ENCODE results near the gene GLRX. TPM values are rescaled to one million over a fixed set of nuclear protein-coding genes. Genes with fewer than 3 reads are reported as not detected.

Gene GLRX
- total RNA-seq, 2 donors from 2014 or later, result 8.6 to 17.6 TPM

DNA sequence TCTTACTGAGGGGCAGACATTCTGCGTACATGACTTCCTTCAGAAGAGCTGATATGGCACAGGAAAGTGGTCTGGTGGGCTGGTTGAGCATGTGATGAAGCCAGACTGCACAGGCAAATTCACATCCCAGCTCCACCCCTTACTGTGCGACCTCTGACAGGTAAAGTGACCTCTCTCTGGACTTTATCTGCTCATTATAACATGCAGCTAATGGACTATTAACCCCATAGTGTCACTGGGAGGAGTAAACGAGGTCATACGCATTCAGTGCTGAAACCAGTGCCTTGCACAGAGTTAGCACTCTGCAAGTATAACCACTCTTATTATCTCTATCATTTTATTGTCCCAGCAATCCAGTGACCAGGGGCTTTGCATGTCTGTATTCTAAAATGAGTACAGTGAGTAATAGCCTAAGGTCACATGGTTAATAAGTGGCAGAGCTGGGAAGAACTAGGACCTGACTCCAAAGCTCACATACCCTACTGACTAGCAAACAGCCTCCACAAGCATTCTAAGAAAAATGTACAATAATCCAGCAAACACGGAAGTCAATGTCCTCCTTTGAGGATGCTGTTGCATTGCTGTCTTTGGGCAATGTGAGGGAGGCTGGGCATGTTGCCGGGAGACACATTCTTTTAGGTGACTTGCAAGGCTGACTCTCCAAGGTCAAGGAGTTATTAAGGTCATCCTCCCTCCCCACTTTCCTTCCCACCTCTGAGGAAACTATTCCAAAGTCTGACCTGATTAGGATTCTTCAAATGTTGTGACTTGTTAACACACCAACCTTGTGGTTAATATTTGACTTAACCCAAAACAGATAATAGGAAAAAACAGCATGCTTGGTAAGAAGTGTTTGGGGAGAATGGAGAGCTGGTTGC, 19.0 kb downstream of the GLRX start:
- WGBS, 2 donors, result 44 to 45% methylated on average over 6 of the region's 6 CpGs
- no peak overlapping the region for H3K4me3 ChIP-seq
- intact Hi-C loops (cut with DNase I), result no loop called here
- TF ChIP-seq, protein P1, sequence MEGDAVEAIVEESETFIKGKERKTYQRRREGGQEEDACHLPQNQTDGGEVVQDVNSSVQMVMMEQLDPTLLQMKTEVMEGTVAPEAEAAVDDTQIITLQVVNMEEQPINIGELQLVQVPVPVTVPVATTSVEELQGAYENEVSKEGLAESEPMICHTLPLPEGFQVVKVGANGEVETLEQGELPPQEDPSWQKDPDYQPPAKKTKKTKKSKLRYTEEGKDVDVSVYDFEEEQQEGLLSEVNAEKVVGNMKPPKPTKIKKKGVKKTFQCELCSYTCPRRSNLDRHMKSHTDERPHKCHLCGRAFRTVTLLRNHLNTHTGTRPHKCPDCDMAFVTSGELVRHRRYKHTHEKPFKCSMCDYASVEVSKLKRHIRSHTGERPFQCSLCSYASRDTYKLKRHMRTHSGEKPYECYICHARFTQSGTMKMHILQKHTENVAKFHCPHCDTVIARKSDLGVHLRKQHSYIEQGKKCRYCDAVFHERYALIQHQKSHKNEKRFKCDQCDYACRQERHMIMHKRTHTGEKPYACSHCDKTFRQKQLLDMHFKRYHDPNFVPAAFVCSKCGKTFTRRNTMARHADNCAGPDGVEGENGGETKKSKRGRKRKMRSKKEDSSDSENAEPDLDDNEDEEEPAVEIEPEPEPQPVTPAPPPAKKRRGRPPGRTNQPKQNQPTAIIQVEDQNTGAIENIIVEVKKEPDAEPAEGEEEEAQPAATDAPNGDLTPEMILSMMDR (IDR thresholded peaks at IDR 0.05), result no peak
- TF ChIP-seq POLR2A (IDR thresholded peaks at IDR 0.05), result no peak
- no peaks in the 10 kb centered on the region for H3K9me3 ChIP-seq
- peaks cover 32% of the 10 kb centered on the region for H3K4me1 ChIP-seq
- H3K36me3 ChIP-seq (replicated peaks in 1 of 2; ENCODE audit: insufficient read depth in 1 of 2, low read depth in 2 of 2), result no peaks in the 10 kb centered on the region
- ATAC-seq (peak; percentile 70), DNase-seq (peak in 1 of 4 donors; percentile 26)
- peak overlapping the region in 3 of 4 donors; percentile 38 to 55 (median 42) for H3K27ac ChIP-seq
- H3K27me3 ChIP-seq, result no peaks in the 10 kb centered on the region

DNA sequence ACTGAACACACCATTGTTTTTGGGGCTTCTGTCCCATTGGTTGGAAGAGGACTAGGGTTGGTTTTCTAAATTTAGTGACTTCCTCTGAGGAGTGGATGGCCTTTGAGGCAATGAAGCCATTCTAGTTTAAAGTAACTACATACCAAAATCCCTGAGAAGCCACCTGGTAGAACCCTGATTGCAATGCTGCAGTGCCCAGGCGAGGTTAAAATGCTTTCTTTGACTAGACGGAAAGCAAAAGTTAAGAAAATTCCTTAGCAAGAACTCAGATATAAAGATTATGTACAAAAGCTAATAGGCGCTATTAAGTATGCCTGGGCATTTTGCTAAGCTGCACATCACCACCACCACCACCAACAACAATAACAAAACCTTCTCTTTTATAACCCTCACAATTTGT, 20.6 kb downstream of the GLRX start:
- Histone ChIP-seq H3K9me3 (no peaks in the 10 kb centered on the region), H3K27me3 (no peaks in the 10 kb centered on the region), H3K36me3 (replicated peaks in 1 of 2; ENCODE audit: insufficient read depth in 1 of 2, low read depth in 2 of 2) (no peaks in the 10 kb centered on the region), H3K27ac (peak overlapping the region in 2 of 4 donors; percentile 42 to 46), H3K4me3 (no peak overlapping the region), H3K4me1 (peaks cover 32% of the 10 kb centered on the region)
- 81 to 91% methylated on average over 3 of the region's 3 CpGs for WGBS, 2 donors
- DNase-seq (no peak), ATAC-seq (no peak)
- no peak for TF ChIP-seq POLR2A (IDR thresholded peaks at IDR 0.05)
- TF ChIP-seq, protein P1 (IDR thresholded peaks at IDR 0.05), result no peak
- intact Hi-C loops (cut with DNase I), result no loop called here

DNA sequence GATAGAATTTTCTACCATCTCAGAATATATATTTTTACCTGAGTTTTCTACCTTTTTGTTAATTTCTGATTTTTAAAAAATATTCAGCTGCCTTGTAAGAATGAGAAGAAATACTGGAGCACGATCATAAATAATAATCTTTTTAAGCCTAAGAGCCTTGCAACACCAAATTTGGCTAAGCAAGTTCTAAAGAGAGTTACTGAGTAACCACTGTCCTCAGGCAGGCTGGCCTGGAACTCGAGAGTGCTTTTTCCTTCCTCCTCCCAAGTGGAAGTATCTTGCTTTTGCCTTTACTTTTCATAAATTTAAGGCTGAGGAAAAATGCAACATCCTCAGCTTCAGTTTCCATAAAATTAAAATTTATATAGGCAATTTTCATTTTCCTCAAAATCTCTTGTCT, 21.0 kb downstream of the GLRX start:
- WGBS, 2 donors, result 11 to 15% methylated on average over 2 of the region's 2 CpGs
- no peaks in the 10 kb centered on the region for H3K27me3 ChIP-seq
- no peaks in the 10 kb centered on the region for H3K9me3 ChIP-seq
- no peak for ATAC-seq
- peak in 1 of 4 donors; percentile 24 for DNase-seq
- no peak overlapping the region for H3K4me3 ChIP-seq
- TF ChIP-seq, protein P1 (IDR thresholded peaks at IDR 0.05), result no peak
- TF ChIP-seq POLR2A (IDR thresholded peaks at IDR 0.05), result no peak
- H3K27ac ChIP-seq, result peak overlapping the region in 2 of 4 donors; percentile 14 to 46
- H3K36me3 ChIP-seq (replicated peaks in 1 of 2; ENCODE audit: insufficient read depth in 1 of 2, low read depth in 2 of 2), result no peaks in the 10 kb centered on the region
- intact Hi-C loops (cut with DNase I), result no loop called here
- peaks cover 32% of the 10 kb centered on the region for H3K4me1 ChIP-seq

DNA sequence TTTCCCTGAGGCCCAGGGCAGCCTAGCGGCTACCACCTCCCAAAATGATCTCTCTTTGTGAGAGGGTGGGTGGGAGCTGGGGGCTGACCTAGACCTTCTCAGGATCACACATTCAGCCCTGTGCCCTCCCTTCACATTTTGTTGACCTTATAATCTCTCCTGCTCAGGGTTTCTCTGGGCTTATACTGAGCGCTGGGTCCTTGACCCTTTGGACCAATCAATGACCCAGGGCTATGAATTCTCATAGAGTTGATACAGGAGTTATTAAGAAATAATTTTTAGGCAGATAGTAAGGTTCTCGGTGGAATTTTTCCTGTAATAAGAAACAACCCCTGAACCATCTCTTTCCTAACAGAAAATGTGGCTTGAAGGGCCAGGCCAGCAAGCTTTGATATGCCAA, 22.0 kb downstream of the GLRX start:
- no peaks in the 10 kb centered on the region for H3K9me3 ChIP-seq
- TF ChIP-seq, protein P1 (IDR thresholded peaks at IDR 0.05), result no peak
- DNase-seq (no peak), ATAC-seq (no peak)
- intact Hi-C loops (cut with DNase I), result no loop called here
- peak overlapping the region in 1 of 4 donors; percentile 14 for H3K27ac ChIP-seq
- whole genome bisulfite sequencing, 2 donors, result 90 to 92% methylated on average over 3 of the region's 3 CpGs
- peaks cover 32% of the 10 kb centered on the region for H3K4me1 ChIP-seq
- H3K27me3 ChIP-seq, result no peaks in the 10 kb centered on the region
- H3K4me3 ChIP-seq, result no peak overlapping the region
- H3K36me3 ChIP-seq (replicated peaks in 1 of 2; ENCODE audit: insufficient read depth in 1 of 2, low read depth in 2 of 2), result no peaks in the 10 kb centered on the region
